Skeletal muscle tissue (tissue), 4 donors: ENCODE results near the gene FAM174B. TPM values are rescaled to one million over a fixed set of nuclear protein-coding genes. Genes with fewer than 3 reads are reported as not detected.

Experiments used
- H3K27ac ChIP-seq: one replicate; pipeline ENCODE4 v1.7.0; 2013; ENCODE audit warnings: mild to moderate bottlenecking, low read depth, low read length, inconsistent platforms
- H3K27me3 ChIP-seq, 3 donors: one replicate each; pipeline ENCODE4 v1.7.0; 2013; ENCODE audit warnings: low read length in 3 of 3; ENCODE audit not compliant: control insufficient read depth in 3 of 3, insufficient read depth in 3 of 3
- H3K36me3 ChIP-seq, 3 donors: one replicate each; pipeline ENCODE4 v1.7.0; 2013; ENCODE audit warnings: low read length in 3 of 3; ENCODE audit not compliant: control insufficient read depth in 3 of 3, insufficient read depth in 3 of 3
- H3K4me1 ChIP-seq, 3 donors: one replicate each; pipeline ENCODE4 v1.7.0; 2013; ENCODE audit warnings: low read length in 3 of 3, mild to moderate bottlenecking in 3 of 3; ENCODE audit not compliant: control insufficient read depth in 3 of 3, insufficient read depth in 3 of 3
- H3K4me3 ChIP-seq, 3 donors: one replicate each; pipeline ENCODE4 v1.7.0; 2013; ENCODE audit warnings: low read length in 3 of 3
- H3K9ac ChIP-seq, 3 donors: one replicate each; pipeline ENCODE4 v1.7.0; 2013; ENCODE audit warnings: low read length in 3 of 3, mild to moderate bottlenecking in 3 of 3, moderate library complexity in 2 of 3, low read depth in 1 of 3
- H3K9me3 ChIP-seq, 3 donors: one replicate each; pipeline ENCODE4 v1.7.0; 2013; ENCODE audit warnings: low read length in 3 of 3; ENCODE audit not compliant: control insufficient read depth in 3 of 3
- total RNA-seq: library from RNA; depleted of rRNA; stranded (reverse); fragments of >200 nt; gene quantifications from one replicate; pipeline ENCODE4 v1.2.3, GENCODE V29; 2014
- donor health status: Osteomylitis.

The FAM174B gene
- total RNA-seq, 1 donor from 2014 or later, result 8.4 TPM

DNA sequence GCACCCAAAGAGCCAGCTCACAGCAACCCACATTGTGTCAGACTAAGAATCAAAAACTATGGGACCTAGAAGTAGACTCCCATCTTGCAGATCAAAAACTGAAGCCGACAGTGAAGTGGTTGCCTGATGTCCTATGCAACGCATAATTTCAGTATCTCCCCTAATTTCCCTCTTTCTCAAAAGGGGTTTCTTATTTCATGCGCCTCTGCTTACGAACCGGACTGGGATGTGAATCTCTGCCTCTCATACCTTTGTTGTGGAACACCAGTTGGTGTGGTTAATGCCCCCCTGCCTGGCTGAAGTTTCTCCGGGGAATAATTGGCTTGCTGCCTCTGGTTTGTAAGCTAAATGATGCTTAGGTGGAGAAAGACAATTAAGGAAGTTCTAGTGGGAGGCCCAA lies 514 bp upstream of the FAM174B start:
- Histone ChIP-seq H3K27ac (no peak overlapping the region), H3K27me3 (peaks cover 0 to 3% (median 0%) of the 10 kb centered on the region in 3 donors), H3K4me3 (peak overlapping the region; percentile 63 to 78 (median 77)), H3K9me3 (no peaks in the 10 kb centered on the region), H3K4me1 (peaks cover 20 to 25% (median 20%) of the 10 kb centered on the region in 3 donors), H3K36me3 (peaks cover 0 to 4% (median 0%) of the 10 kb centered on the region in 3 donors), H3K9ac (peak overlapping the region in 2 of 3 donors; percentile 54 to 81)

GRCh38 chr15:92654662-92655061 lies 913 bp downstream of the FAM174B start:
- peak overlapping the region in 2 of 3 donors; percentile 4 to 77 for H3K4me3 ChIP-seq
- peaks cover 0 to 3% (median 0%) of the 10 kb centered on the region in 3 donors for H3K27me3 ChIP-seq
- peak overlapping the region in 1 of 3 donors; percentile 81 for H3K9ac ChIP-seq
- H3K9me3 ChIP-seq, result no peaks in the 10 kb centered on the region
- no peak overlapping the region for H3K27ac ChIP-seq
- peaks cover 20 to 25% (median 20%) of the 10 kb centered on the region in 3 donors for H3K4me1 ChIP-seq
- peaks cover 0 to 4% (median 0%) of the 10 kb centered on the region in 3 donors for H3K36me3 ChIP-seq

DNA sequence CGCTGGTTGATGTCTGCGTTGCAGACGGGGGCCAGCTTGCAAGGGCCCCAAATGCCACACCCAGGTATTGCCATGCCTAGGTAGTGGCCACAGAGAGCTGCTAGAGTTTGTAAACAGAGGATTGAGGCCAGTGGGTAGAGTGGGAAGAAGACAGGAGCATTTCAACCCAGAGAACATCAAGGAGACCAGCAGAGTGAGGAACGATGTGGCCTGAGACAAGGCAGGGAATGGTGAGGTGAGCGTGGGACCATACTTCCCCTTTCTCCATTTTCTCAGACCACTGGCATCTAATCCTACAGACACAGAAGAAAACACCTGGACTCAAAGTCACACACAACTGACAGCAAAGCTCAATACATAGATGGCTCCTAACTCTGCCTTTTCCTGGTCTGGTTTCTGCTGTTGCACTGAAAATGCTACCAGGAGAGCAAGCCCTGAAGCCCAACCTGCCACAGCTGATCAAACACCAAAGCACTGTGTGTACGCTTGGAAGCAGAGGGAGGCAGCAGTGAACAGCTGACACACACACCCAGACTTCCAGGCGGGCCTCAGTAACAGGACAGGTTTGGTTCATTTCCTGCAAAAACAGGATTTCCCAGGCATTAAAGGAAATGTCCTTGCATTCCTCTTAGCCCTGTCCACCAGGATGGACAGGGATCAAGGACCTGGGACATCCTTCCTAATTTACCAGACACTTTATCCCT lies 1.6 kb downstream of the FAM174B start:
- H3K36me3 ChIP-seq, result peaks cover 0 to 4% (median 0%) of the 10 kb centered on the region in 3 donors
- no peaks in the 10 kb centered on the region for H3K9me3 ChIP-seq

DNA sequence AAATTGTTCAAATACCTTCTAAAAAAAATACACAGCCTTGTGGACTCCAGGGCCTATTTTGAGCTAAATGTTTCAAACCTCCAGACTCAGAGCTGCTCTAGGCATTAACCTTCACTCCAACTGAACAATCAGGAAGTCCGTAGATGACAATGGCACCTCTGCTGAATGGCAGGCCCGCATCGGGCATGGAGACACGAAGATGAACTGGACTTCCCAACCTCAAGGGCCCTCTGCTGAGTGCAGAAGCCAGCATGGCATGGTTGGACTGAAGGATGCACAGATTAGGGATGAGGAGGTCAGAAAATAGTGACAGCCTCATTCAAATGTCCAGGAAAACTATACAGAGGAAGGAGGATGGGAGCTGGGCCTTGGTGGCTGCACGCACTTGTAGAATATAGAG lies 2.2 kb downstream of the FAM174B start:
- Histone ChIP-seq H3K4me1 (peaks cover 20 to 25% (median 21%) of the 10 kb centered on the region in 3 donors), H3K27me3 (peaks cover 0 to 3% (median 0%) of the 10 kb centered on the region in 3 donors), H3K9me3 (no peaks in the 10 kb centered on the region), H3K9ac (no peak overlapping the region), H3K27ac (no peak overlapping the region), H3K36me3 (peaks cover 0 to 4% (median 0%) of the 10 kb centered on the region in 3 donors), H3K4me3 (no peak overlapping the region)

More for the DNA sequence above, 1.6 kb downstream of the FAM174B start:
- Histone ChIP-seq H3K9ac (peak overlapping the region in 1 of 3 donors; percentile 25), H3K27me3 (peaks cover 0 to 3% (median 0%) of the 10 kb centered on the region in 3 donors), H3K27ac (no peak overlapping the region), H3K4me3 (peak overlapping the region in 1 of 3 donors; percentile 77), H3K4me1 (peaks cover 20 to 25% (median 20%) of the 10 kb centered on the region in 3 donors)

DNA sequence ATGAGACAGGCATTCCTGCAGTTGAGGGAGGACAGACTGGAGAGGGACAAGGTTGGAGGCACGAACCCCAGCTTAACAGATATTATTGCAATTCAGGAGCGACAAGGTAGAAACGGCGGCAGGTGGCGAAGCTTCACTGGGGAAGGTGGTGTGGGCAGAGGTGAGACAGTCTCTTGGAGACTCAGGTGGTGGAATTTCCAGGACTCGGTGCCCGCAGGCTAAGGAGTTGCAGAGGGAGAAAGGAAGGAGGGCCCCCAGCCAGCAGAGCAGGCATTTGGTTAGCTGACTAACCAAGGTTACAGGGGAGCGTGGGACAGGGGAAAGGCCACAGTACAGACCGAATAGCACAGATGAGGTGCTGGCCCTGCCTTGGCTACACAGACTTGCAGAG lies 3.0 kb downstream of the FAM174B start:
- Histone ChIP-seq H3K9ac (no peak overlapping the region), H3K27ac (no peak overlapping the region), H3K36me3 (peaks cover 0 to 4% (median 0%) of the 10 kb centered on the region in 3 donors), H3K4me1 (peaks cover 20 to 25% (median 22%) of the 10 kb centered on the region in 3 donors), H3K4me3 (no peak overlapping the region), H3K9me3 (no peaks in the 10 kb centered on the region), H3K27me3 (peaks cover 0 to 3% (median 0%) of the 10 kb centered on the region in 3 donors)

GRCh38 chr15:92651877-92652575 lies 3.5 kb downstream of the FAM174B start:
- Histone ChIP-seq H3K36me3 (peaks cover 0 to 4% (median 0%) of the 10 kb centered on the region in 3 donors), H3K27me3 (peaks cover 0 to 3% (median 0%) of the 10 kb centered on the region in 3 donors), H3K9me3 (no peaks in the 10 kb centered on the region), H3K4me1 (peaks cover 20 to 30% (median 22%) of the 10 kb centered on the region in 3 donors), H3K4me3 (no peak overlapping the region), H3K9ac (no peak overlapping the region), H3K27ac (no peak overlapping the region)

GRCh38 chr15:92650966-92651365 lies 4.6 kb downstream of the FAM174B start:
- no peaks in the 10 kb centered on the region for H3K9me3 ChIP-seq
- H3K4me1 ChIP-seq, result peaks cover 16 to 27% (median 18%) of the 10 kb centered on the region in 3 donors
- H3K36me3 ChIP-seq, result peaks cover 0 to 4% (median 0%) of the 10 kb centered on the region in 3 donors
- H3K27me3 ChIP-seq, result no peaks in the 10 kb centered on the region
- no peak overlapping the region for H3K4me3 ChIP-seq
- no peak overlapping the region for H3K9ac ChIP-seq
- no peak overlapping the region for H3K27ac ChIP-seq

- Histone ChIP-seq H3K9ac (no peak overlapping the region), H3K27me3 (no peaks in the 10 kb centered on the region), H3K27ac (no peak overlapping the region), H3K4me3 (no peak overlapping the region), H3K36me3 (peaks cover 0 to 4% (median 0%) of the 10 kb centered on the region in 3 donors), H3K4me1 (peaks cover 13 to 24% (median 19%) of the 10 kb centered on the region in 3 donors), H3K9me3 (no peaks in the 10 kb centered on the region)
Observed at GRCh38 chr15:92650256-92650655, 5.3 kb downstream of the FAM174B start.

DNA sequence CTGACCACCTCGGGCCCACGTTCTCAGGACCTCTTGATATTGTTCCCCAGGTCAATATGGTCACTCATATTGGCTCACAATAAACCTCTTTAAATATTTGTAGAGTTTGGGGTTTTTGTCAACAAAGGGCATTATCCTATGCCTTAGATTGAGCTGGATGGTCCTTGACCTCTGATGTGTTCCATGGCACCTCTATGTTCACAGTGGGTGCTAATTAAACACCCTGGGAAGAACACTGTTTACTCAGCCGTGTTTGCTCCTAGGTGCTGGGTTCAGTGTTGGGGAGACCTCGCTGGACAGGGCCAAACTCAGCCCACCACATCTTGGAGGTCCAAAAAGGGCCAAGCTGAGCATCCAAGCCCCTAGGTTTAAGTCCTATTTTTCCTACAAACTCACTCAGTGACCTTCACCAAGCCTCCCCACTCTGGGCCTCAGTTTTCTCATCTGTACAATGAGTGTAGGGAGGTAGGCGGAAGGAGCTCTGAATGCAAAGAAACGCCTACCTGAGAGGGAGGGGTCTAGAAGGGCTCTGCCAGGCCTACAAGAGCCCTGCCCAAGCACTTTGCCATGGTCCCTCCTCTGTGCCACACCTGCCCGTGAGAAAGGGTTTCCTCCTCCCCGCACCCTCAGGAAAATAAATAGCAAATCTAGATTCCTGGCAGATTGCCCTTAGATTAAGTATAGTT lies 7.2 kb downstream of the FAM174B start:
- H3K4me3 ChIP-seq, result no peak overlapping the region
- no peak overlapping the region for H3K27ac ChIP-seq
- H3K9ac ChIP-seq, result no peak overlapping the region
- no peaks in the 10 kb centered on the region for H3K27me3 ChIP-seq
- peaks cover 3 to 25% (median 16%) of the 10 kb centered on the region in 3 donors for H3K4me1 ChIP-seq
- H3K9me3 ChIP-seq, result no peaks in the 10 kb centered on the region
- peaks cover 0 to 4% (median 0%) of the 10 kb centered on the region in 3 donors for H3K36me3 ChIP-seq
